Measurements from ENCODE around the gene OGA.

OGA gene

GRCh38 chr10:101759309-101760247 lies 58.7 kb downstream of the OGA start:
- no peak for DNase-seq (ENCODE audit: low spot score)

- no peak for DNase-seq (ENCODE audit: low spot score)
Measured at GRCh38 chr10:101758858-101759257, 59.4 kb downstream of the OGA start.

GRCh38 chr10:101752241-101752640 lies 66.0 kb downstream of the OGA start:
- DNase-seq (ENCODE audit: low spot score) = no peak

GRCh38 chr10:101749047-101750016 lies 68.9 kb downstream of the OGA start:
- DNase-seq (ENCODE audit: low spot score) = peak; percentile 6

- no peak for DNase-seq (ENCODE audit: low spot score)
Measured at GRCh38 chr10:101748496-101748895, 69.7 kb downstream of the OGA start.

GRCh38 chr10:101745074-101745696 lies 73.1 kb downstream of the OGA start:
- DNase-seq (ENCODE audit: low spot score) = no peak

- DNase-seq (ENCODE audit: low spot score) = no peak
Measured at GRCh38 chr10:101744267-101744666, 74.0 kb downstream of the OGA start.

- no peak for DNase-seq (ENCODE audit: low spot score)
Measured at GRCh38 chr10:101741938-101742337, 76.3 kb downstream of the OGA start.

- no peak for DNase-seq (ENCODE audit: low spot score)
Measured at GRCh38 chr10:101736666-101737065, 81.6 kb downstream of the OGA start.

All from globus pallidus (tissue), 1 donor.